ENCODE results near the gene GTF2F1.
"Not testable (repeated sequence)": the region's sequence is repeated elsewhere in the genome, so short reads cannot be mapped to it uniquely, and the experiment has no call there.

Gene GTF2F1

DNA sequence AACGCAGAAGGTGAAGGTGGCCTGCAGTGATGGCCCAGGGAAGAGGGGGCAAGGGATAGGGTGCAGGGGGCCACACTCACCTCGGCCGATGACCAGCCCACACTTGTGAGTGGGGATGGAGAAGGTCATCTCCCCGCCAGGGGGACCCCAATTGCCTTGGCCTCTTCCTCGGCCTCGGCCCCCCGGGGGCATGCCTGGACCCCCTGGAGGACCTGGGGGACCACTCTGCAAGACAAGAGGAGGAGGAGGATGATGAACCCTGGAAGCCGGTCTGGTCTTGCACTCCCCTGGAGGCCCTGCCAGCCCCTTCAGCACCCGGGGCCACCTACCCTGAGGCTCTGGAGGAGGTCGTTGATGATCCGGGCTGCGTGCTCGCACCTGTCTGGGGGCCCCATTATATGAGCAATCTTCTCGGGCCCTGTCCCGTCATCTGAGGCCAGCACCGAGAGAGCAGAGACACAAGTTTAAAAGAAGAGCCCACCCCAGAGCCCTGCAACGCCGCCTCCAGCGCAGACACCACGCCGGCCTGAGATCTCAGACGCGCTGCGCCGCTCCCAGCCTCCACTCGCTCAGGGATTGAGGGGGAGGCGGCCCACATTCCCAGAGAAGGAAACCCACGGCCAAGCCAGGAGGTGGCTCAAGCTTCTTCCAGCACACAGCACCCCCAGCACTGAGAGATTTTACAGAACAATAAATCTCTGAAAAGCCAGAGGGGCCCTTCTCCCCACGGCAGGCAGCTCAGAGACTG is 23.9 kb upstream of the GTF2F1 start:
- no peak for DNase-seq

DNA sequence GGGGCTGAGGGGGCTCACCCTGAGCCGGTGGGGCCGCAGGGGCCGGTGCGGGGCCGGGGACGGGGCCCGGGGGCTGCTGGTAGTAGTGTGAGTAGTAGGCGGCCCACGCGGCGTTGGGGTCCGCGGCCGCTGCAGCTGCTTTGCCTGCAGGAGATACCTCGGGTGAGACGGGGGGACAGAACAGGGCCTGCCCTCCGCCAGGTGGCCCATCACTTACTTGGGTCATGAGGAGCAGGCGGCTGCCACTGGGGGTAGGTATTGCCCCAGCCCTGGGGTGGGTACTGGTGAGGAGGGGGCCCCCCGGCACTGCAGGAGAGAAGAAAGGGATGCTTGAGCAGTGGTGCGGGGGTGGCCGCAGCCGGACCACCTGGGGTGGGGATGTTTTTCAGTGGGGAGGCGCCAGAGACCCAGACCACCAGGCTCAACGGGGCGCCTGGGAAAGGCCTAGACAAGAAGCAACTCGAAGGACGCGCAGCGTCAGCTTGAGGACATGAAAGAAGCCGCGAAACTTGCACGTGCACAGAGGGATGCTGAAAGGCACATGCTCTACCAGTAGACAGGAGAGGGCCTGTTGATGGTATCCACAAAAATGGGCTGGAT is 22.7 kb upstream of the GTF2F1 start:
- DNase-seq, result no peak

DNA sequence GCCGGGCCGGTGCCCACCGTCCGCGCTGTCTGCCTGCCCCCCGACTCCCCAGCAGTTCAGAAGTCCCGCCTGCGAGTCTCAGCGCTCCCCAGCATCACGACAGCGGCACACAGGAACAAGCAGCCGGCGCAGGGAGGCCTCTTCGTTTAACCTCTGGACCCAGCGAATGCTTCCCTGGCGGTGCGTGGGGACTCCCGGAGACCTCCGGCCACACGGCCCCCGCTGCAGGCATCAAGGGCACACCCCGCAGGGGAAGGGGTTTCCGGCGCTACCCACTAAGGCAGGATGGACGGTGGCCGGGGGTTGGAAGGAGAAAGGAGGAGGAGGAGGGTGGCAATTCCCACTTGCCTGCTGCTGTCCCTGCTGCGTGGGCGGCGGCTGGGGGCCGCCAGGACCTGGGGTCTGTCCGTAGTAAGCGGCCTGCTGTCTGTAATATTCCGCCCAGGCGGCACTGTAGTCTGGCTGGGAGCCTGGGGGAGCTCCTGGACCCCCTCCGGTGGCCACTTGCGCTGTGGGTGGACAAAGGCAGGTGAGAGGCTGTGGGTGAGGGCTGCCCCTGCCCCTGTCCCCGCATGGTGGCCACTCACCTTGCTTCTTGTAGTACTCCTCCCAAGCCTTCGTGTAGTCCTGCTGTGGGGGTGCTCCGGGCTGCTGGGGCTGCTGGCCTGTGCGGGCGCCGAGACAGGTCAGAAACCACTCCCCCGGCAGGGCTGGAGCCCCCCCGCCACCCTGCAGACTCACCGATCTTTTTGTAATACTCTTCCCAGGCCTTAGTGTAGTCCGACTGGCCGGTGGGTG is 22.0 kb upstream of the GTF2F1 start:
- DNase-seq, result no peak

DNA sequence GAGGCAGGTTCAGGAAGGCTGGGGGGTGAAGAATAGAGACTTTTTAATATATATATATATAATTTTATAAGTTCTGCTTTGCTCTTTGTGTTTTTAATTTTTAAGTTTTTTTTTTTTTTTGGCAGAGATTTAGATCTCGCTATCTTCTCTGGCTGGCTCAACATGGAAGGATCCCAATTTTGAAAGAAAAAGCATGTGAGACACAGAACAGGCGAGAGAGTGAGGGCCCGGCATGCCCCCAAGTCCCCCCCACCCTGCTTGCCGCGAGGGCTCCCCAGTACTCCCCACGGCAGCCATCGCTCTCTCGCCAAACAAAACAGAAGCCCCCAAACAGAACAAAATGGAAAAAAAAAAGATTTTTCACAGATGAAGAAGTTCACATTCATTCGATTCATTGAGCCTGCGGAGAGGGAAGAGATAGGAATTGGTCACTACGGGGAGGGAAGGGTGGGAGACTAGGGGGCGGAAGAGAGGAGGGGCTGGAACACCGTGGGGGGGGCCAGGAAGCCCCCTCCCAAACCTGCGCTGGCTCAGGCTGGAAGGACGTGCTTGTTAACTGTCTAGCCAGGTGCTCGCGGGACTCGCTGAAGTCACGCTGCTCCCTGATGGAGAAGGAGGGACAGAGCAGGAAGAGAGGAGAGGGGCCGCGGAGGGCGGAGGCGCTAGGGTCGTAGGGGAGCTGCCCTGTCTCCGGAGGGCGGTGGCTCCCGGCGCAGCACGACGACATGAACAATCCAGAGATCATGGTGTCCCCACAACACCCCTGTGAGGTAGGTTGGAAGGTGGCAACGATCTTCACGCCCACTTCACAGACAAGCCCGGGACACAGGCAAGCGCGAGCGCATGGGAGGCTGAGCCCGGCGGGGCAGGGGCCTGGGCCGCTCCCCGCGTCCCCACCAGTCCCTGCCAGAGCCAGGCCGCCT is 21.0 kb upstream of the GTF2F1 start:
- no peak for DNase-seq

DNA sequence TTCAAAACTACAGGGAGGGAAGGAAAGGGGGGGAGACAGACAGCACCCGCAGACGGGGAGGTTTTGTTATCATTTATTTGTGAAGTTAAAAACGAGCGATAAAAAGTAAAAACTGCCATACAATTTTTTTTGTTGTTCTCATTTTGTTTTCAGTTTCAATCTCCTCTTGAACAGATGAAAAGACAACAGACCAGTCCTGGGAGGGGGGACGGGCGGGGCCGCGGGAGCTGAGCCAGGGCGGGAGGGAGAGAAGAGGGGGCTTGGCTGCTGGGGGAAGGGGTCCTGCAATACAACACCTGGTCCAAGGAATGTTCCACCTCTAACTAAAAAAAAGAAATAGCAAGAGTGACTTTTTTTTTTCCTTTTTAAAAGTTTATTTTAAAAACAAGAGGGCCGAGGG is 20.3 kb upstream of the GTF2F1 start:
- no peak for DNase-seq

DNA sequence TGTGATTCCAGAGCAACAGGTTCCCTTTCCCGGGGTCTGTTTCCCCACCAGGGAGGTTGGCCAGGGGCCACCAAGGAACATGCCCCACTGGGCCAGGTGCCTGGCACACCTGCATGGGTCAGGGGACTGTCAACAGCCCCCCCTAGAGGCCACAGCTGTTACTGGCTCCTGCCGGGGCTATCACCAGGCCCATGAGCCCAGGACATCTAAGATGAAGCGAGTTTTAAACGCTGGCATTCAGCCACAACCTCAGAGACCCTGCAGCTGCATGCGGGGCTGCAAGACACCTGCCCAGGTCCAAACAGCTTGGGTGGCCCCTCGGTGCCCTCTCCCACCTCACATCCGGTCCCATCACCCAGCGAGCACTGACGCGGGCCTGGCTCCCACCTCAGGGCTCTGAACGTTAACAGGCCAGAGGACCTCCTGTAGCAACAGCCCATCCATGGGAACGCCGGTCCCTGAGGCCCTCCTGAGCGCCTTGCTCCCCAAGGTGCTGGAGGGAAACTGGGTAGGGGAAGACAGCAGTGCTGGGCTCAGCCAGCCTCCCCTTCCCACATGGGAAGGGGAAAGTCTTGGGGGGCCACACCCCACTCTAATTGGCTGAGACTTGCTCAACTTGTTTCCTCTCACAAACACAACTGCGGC is 19.6 kb upstream of the GTF2F1 start:
- DNase-seq, result peak; percentile 44

DNA sequence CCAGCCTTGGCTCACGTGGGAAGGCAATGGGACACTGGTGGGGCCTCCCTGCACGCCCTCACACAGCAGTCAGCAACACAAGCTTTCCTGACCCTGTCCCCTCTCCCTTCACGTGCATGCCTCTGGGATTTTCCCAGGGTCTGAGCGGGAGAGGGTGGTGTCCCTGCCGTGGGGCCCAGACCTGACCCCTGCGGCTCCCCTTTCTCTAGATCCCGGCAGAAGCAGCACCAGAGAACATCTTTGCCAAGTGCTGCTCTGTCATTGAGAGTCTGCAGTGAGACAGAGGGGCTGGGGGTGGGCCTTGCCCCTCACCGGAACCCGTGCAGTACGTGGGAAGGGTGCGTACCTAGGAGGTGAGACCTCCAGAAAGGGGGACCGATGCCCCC is 19.1 kb upstream of the GTF2F1 start:
- DNase-seq, result no peak

DNA sequence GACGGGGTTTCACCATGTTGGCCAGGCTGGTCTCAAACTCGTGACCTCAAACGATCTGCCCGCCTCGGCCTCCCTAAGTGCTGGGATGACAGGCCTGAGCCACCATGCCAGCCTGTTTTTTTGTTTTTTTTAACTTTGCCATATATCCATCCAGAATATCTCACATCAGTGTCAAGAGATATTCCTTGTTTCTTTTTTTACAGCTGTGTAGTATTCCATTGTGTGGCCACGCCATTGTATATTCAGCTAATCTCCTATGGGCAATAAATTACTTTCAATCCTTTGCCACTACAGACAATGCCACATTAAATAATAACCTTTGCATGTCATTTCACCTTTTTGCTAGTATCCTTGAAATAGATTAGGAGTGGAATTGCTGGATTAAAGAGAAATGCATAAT is 16.4 kb upstream of the GTF2F1 start:
- no peak for DNase-seq

DNA sequence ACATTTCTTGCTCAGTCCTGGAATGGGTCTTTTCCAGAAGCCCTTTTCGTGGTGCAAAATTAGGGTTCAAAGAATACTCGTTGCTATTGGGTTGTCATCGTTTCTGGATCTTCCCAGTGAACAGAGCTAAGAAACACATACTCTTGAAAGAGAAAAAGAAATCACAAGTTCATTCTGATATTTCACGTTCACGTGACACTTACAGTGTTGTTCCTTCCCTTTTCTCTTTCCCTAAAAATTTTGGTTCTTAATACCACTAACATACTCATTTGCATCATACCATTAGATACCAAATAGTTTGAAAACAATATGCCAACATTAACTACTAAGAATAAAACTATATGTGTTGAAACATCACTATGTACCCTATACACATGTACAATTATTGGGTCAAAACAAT is 13.4 kb upstream of the GTF2F1 start:
- DNase-seq, result no peak

DNA sequence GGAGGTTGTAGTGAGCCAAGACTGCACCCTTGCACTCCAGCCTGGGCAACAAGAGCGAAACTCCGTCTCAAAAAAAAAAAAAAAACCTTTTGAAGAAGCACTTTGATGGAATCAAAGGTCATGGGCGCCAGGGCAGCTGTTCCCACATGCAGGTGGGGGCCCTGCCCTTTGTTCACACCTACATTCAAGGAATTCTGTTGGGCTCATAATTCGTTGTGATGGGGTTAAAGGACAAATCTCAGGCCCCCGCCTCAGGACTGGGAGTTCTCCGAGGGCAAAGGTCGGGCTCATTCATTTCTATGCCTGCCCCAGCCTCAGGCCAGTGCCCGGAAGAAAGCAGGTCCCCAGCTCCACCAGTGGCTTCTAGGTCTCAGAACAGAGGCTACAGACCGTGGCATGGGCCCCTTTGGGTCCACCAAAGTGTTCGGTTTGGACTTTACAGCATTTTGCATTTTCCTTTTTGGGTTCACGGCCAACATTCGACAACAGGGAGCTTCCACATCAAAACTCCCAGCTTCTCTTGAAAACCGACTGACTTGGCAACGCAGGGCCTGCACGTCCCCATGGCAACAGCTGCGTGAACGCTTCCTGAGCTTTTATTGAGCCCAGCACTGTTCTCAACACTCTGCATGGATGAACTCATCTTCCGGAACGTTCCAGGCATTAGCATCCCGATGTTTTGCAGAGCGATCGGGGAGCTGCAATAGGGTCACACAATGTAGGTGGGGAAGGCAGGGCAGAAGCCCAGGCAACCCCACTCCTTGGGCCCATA is 10.1 kb upstream of the GTF2F1 start:
- peak; percentile 86 for DNase-seq

DNA sequence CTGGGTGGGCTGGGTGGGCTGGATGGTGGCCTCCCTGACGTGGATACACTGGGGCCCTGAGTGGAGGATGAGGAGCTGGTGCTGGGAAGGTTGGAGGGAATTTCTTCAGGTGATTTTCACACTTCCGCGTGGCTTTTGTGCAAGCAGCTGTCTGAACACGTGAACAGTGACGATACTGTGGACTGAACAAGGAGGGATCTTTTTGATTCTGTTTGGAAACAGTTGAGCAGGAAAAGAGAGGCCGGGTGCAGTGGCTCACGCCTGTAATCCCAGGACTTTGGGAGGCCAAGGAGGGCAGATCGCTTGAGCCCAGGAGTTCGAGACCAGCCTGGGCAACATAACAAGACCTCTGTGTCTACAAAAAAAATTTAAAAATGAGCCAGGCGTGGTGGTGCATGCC is 9.1 kb upstream of the GTF2F1 start:
- DNase-seq, result no peak

DNA sequence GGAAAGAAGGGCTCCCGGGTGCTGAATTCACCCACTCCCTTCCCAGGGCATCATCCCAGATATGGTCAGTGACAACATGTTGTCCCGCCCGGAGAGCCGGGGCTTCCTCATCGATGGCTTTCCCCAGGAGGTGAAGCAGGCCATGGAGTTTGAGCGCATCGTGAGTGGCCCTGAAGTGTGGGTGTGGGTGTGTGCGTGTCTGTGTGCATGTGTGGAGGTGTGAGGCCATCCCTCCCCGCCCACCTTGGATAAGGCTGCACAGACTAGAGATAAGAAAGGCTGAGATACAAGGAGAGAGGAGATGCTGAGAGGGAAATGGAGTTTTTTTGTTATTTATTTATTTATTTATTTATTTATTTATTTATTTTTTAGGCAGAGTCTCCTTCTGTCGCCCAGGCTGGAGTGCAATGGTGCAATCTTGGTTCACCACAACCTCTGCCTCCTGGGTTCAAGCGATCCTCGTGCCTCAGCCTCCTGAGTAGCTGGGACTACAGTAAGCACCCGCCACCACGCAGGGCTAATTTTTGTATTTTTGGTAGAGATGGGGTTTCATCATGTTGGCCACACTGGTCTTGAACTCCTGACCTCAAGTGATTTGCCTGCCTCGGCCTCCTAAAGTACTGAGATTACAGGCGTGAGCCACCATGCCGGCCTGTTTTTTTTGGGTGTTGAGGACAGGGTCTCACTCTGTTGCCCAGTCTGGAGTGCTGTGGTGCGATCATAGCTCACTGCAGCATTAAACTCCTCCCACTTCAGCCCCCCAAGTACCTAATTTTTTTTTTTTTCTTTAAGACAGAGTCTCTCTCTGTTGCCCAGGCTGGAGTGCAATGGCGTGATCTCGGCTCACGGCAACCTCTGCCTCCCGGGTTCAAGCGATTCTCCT is 7.3 kb upstream of the GTF2F1 start:
- DNase-seq, result not testable (repeated sequence)

DNA sequence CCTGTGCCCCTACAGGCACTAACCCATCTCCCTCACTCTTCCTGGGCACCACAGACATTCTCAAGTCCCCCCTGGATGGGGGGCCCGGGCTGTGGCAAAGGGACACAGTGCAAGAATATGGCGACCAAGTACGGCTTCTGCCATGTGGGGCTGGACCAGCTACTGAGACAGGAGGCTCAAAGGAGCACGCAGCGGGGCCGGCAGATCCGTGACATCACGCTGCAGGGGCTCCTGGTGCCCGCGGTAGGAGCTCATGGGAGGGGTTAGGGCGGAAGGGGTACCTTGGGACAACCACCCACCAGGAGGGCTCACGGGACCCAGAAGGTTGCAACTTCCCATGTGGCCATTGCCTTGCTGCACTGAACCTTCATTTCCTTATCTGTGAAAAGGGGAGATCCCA is 3.3 kb upstream of the GTF2F1 start:
- no peak for DNase-seq

DNA sequence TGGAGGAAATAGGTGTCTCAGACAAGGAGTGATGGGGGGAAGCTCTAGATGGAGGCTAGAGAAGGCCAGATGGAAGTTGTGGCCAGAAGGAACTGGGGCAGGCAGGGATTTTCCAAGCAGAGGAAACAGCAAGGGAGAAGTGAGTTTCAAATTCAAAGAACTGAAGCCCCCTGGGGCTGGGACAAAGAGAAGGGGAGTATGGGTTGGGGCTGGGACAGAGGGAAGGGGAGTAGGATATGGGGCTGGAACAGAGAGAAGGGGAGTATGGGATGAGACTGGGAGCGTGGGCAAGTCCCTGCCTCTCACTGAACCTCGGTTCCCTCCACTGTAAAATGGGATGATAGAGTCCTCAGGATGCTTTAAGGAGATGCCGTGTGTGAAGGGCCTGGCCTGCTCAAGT is 1.9 kb upstream of the GTF2F1 start:
- no peak for DNase-seq

DNA sequence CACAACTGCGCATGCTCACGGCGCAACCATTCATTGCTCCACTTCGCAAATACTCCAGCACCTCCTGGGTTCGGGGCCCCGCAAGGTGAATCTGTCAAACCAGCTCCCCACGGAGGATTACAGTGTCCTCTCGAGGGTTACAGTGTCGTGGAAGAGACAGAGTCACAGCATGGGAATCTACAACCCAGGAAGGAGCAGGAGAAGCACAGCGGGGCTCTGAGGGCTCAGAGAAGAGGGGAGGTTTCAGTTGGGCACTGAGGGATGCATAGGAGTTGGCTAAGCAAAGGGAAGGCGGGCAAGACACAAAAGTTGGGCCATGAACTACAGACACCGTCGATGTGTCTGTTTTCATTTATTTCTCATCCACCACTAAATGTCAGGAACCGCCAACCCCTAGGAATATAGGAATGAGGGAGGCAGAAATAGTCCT is 1.0 kb upstream of the GTF2F1 start:
- no peak for DNase-seq

DNA sequence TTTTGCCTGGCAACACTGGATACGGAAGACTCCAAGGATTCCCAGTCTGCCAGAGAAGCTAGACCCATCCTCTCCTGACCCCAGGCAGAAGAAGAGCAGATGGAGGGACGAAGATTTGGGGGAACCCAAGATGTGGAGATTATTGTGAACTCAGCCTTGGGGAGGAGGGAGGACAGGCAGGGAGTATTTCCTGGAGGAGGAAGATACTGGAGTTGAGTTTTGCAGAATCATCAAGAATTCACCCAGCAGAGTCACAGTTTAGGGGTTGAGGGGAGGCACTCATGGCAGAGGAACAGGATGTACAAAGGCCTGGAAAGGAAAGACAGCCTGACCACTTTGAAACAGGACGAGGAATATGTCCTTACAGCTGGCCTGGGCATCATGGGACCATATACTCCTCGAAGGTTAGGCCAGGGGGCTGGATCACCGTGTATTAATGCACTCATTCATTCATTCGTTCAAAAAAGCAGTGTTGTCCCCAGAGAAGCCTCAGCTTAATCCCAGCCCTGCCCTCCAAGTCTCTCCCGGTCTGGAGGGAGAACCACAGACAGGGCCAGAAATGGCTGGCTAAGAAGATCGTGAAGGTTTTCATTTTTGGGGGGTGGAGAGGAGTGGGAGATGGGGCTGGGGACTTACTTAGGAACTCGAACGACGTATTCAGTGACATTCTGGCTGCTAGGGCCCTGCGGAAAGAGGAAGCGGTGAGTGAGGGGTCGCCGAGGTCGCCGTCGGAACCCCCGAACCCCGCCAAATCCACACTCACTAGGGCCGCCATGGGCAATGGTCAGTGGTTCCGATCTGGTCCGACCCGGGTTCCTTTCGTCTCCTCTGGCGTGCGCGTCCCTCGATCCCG is 517 bp downstream of the GTF2F1 start:
- DNase-seq, result no peak

DNA sequence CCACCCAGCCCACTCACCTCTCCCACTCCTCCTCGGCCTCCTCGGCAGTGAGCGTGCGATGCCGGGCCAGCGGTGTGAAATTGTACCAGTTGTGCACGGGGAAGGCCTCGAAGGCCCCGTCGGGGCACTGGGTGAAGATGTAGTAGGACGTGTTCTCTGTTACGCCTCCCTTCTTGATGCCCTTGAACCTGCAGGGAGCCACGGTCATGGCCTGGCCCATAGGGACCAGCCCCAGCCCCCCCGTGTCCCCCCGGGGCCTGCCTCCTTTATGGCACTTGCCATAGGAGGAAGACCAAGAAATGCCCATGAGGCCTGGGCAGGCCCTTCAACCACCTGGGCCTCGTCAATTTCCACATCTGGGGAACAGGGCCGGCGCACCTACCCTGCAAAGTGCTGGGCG is 5.6 kb downstream of the GTF2F1 start:
- no peak for DNase-seq

DNA sequence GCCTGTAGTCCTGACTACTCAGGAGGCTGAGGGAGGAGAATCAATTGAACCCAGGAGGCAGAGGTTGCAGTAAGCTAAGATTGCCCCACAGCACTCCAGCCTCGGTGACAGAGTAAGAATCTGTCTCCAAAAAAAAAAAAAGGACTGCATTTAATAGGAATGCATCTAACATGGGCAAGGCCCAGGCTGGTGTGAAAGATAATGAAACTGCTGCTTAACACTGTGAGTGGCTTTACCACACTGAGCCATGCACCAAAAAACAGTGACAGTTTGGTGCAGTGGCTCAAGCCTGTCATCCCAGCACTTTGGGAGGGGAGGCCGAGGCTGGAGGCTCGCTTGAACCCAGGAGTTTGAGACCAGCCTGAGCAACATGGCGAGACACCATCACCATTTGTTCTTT is 8.6 kb downstream of the GTF2F1 start:
- DNase-seq, result no peak

DNA sequence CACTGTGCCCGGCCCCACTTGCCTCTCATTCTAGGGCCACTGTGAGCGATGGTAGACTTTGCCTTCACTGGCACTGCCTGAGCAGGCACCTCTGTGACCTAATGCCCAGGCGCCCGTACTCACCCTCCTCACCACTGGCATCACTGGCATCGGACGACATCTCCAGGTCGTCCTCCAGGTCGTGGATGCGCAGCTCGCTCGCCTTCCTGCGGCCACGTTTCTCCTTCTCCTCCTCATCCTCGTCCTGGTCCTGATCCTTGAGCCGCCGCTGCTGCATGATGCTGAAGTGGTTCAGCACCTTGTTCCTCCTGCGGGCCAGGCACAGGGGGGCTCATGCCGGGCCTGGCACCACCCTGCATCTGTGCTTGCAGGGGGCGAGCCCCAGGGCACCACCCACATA is 9.8 kb downstream of the GTF2F1 start:
- DNase-seq, result no peak

All from left hindlimb (tissue), 1 donor.